IMR-90 (cell line): ENCODE data around the gene JMJD7. TPM values are rescaled to one million over a fixed set of nuclear protein-coding genes. Genes with fewer than 3 reads are reported as not detected.

Source experiments
- ATAC-seq: fragments of 200-7000 bp; cut with Tn5 transposase; 2 replicates; pipeline ENCODE4 v1.9.1; 2020; ENCODE audit warnings: low read depth, mild to moderate bottlenecking, moderate library complexity
- BruUV-seq: library from RNA; stranded (reverse); fragments of 400-500 nt; replicated peaks from 2 replicates; lab custom pipeline; 2021; lab: Mats Ljungman, UMichigan
- CTCF ChIA-PET: fragments of 300-600 bp; formaldehyde crosslinking; extraction: SDS; loops from one replicate; lab custom pipeline; 2021; ENCODE audit warnings: antibody characterized with exemption; lab: Yijun Ruan, JAX
- POLR2A ChIA-PET: fragments of 300-600 bp; sonication (Branson Sonifier 250); formaldehyde crosslinking; loops from one replicate; lab custom pipeline; 2022; ENCODE audit warnings: antibody characterized with exemption; ENCODE audit not compliant: unreplicated experiment; lab: Charles Lee
- DNase-seq: peaks from one replicate; pipeline ENCODE4 v3.0.0; 2013
- H2AFZ ChIP-seq: replicated peaks from 2 replicates; pipeline ENCODE3; 2013; ENCODE audit warnings: low read length, mild to moderate bottlenecking; ENCODE audit not compliant: poor library complexity
- H2AK5ac ChIP-seq: 2 replicates; pipeline ENCODE4 v1.6.1; 2013; ENCODE audit warnings: low read depth, low read length, inconsistent platforms
- H2AK9ac ChIP-seq: replicated peaks from 2 replicates; pipeline ENCODE3; 2013; ENCODE audit warnings: mild to moderate bottlenecking, low read depth, low read length, moderate library complexity; ENCODE audit not compliant: poor library complexity
- H2BK120ac ChIP-seq: 2 replicates; pipeline ENCODE4 v1.6.1; 2013; ENCODE audit warnings: low read depth, low read length, inconsistent platforms
- H2BK15ac ChIP-seq: 3 replicates; pipeline ENCODE4 v1.6.1; 2013; ENCODE audit warnings: low read depth, low read length, inconsistent platforms
- H2BK20ac ChIP-seq: 2 replicates; pipeline ENCODE4 v1.6.1; 2013; ENCODE audit warnings: low read depth, mild to moderate bottlenecking, inconsistent platforms, low read length, moderate library complexity
- H2BK5ac ChIP-seq: 2 replicates; pipeline ENCODE4 v1.6.1; 2013; ENCODE audit warnings: mild to moderate bottlenecking, low read depth, low read length, inconsistent platforms; ENCODE audit not compliant: poor library complexity, severe bottlenecking
- H3K14ac ChIP-seq: replicated peaks from 2 replicates; pipeline ENCODE4 v1.6.1; 2013; ENCODE audit warnings: low read depth, low read length, inconsistent platforms
- H3K18ac ChIP-seq: 2 replicates; pipeline ENCODE4 v1.6.1; 2013; ENCODE audit warnings: low read depth, low read length, control low read depth
- H3K23ac ChIP-seq: 2 replicates; pipeline ENCODE4 v1.6.1; 2013; ENCODE audit warnings: low read depth, low read length, inconsistent platforms
- H3K27ac ChIP-seq: 2 replicates; pipeline ENCODE4 v1.5.1; 2013; ENCODE audit warnings: mild to moderate bottlenecking, control low read depth, low read length; ENCODE audit not compliant: insufficient read depth
- H3K27me3 ChIP-seq: 2 replicates; pipeline ENCODE4 v1.6.1; 2013; ENCODE audit warnings: low read length; ENCODE audit not compliant: control insufficient read depth, insufficient read depth
- H3K36me3 ChIP-seq: 2 replicates; pipeline ENCODE4 v1.6.1; 2013; ENCODE audit warnings: low read length, mixed read lengths; ENCODE audit not compliant: control insufficient read depth, insufficient read depth
- H3K4ac ChIP-seq: 2 replicates; pipeline ENCODE4 v1.6.1; 2013; ENCODE audit warnings: low read depth, low read length, inconsistent platforms
- H3K4me1 ChIP-seq: 2 replicates; pipeline ENCODE4 v1.6.1; 2013; ENCODE audit warnings: low read length, mixed read lengths; ENCODE audit not compliant: control insufficient read depth, insufficient read depth
- H3K4me2 ChIP-seq: 2 replicates; pipeline ENCODE4 v1.6.1; 2013; ENCODE audit warnings: low read depth, mild to moderate bottlenecking, control low read depth, low read length, moderate library complexity
- H3K4me3 ChIP-seq: 2 replicates; pipeline ENCODE4 v1.5.1; 2013; ENCODE audit warnings: low read depth, mild to moderate bottlenecking, control low read depth, low read length, moderate library complexity; ENCODE audit not compliant: insufficient read depth
- H3K56ac ChIP-seq: 2 replicates; pipeline ENCODE4 v1.6.1; 2013; ENCODE audit warnings: low read length, inconsistent platforms; ENCODE audit not compliant: insufficient read depth; ENCODE audit errors: extremely low read depth
- H3K79me1 ChIP-seq, 2 experiments: 2 replicates each; pipeline ENCODE4 v1.6.1; 2013; ENCODE audit warnings: low read length in 2 of 2, inconsistent platforms in 1 of 2, low read depth in 1 of 2
- H3K9ac ChIP-seq: 2 replicates; pipeline ENCODE4 v1.6.1; 2013; ENCODE audit warnings: low read depth, low read length, control low read depth
- H3K9me1 ChIP-seq: 2 replicates; pipeline ENCODE4 v1.6.1; 2013; ENCODE audit warnings: low read length, inconsistent platforms; ENCODE audit not compliant: insufficient read depth
- H3K9me3 ChIP-seq: 2 replicates; pipeline ENCODE4 v1.6.1; 2013; ENCODE audit warnings: low read length; ENCODE audit not compliant: control insufficient read depth, insufficient read depth
- H4K20me1 ChIP-seq: 2 replicates; pipeline ENCODE4 v1.6.1; 2013; ENCODE audit warnings: low read length, inconsistent platforms; ENCODE audit not compliant: insufficient read depth
- H4K5ac ChIP-seq: 2 replicates; pipeline ENCODE4 v1.6.1; 2013; ENCODE audit warnings: mild to moderate bottlenecking, low read depth, low read length, control low read depth
- H4K8ac ChIP-seq, 2 experiments: 2 replicates each; pipeline ENCODE4 v1.6.1; 2013; ENCODE audit warnings: low read depth in 2 of 2, low read length in 2 of 2, control low read depth in 1 of 2, inconsistent platforms in 1 of 2
- H4K91ac ChIP-seq: 2 replicates; pipeline ENCODE4 v1.6.1; 2013; ENCODE audit warnings: low read depth, low read length, inconsistent platforms; ENCODE audit not compliant: insufficient read depth
- BHLHE40 ChIP-seq: fragments of 150-350 bp; IDR thresholded peaks from 2 replicates; pipeline ENCODE4 v1.6.1; 2016; ENCODE audit warnings: mild to moderate bottlenecking, low read depth, low read length
- CEBPB ChIP-seq: IDR thresholded peaks from 2 replicates; pipeline ENCODE4 v1.6.1; 2012; ENCODE audit warnings: low read depth, low read length, improper control_type of control experiment
- CHD1 ChIP-seq: IDR thresholded peaks from 2 replicates; pipeline ENCODE4 v1.6.1; 2012; ENCODE audit warnings: low read depth, low read length, improper control_type of control experiment
- CTCF ChIP-seq: conservative IDR thresholded peaks from 2 replicates; pipeline ENCODE4 v1.5.1; 2012; ENCODE audit warnings: mild to moderate bottlenecking, low read depth, low read length, improper control_type of control experiment
- ELK1 ChIP-seq: fragments of 150-350 bp; IDR thresholded peaks from 2 replicates; pipeline ENCODE4 v1.6.1; 2016; ENCODE audit warnings: low read depth, mild to moderate bottlenecking, low read length, moderate library complexity, borderline replicate concordance
- FOS ChIP-seq: fragments of 150-350 bp; IDR thresholded peaks from 2 replicates; pipeline ENCODE4 v1.6.1; 2016; ENCODE audit warnings: low read depth, low read length
- MAFK ChIP-seq: IDR thresholded peaks from 2 replicates; pipeline ENCODE4 v1.6.1; 2012; ENCODE audit warnings: low read depth, low read length, improper control_type of control experiment
- MAZ ChIP-seq: IDR thresholded peaks from 2 replicates; pipeline ENCODE4 v1.6.1; 2012; ENCODE audit warnings: low read depth, mild to moderate bottlenecking, low read length, improper control_type of control experiment, moderate library complexity, borderline replicate concordance
- MXI1 ChIP-seq: IDR thresholded peaks from 2 replicates; pipeline ENCODE4 v1.6.1; 2012; ENCODE audit warnings: low read depth, mild to moderate bottlenecking, low read length, moderate library complexity, borderline replicate concordance
- NFE2L2 ChIP-seq: fragments of 150-350 bp; IDR thresholded peaks from 2 replicates; pipeline ENCODE4 v1.6.1; 2016; ENCODE audit warnings: low read depth, mild to moderate bottlenecking, low read length
- POLR2A ChIP-seq: IDR thresholded peaks from 2 replicates; pipeline ENCODE4 v1.6.1; 2012; ENCODE audit warnings: mild to moderate bottlenecking, low read depth, low read length
- RAD21 ChIP-seq: IDR thresholded peaks from 2 replicates; pipeline ENCODE4 v1.6.1; 2012; ENCODE audit warnings: low read length, improper control_type of control experiment
- RCOR1 ChIP-seq: IDR thresholded peaks from 2 replicates; pipeline ENCODE4 v1.6.1; 2012; ENCODE audit warnings: mild to moderate bottlenecking, low read length, improper control_type of control experiment; ENCODE audit not compliant: insufficient replicate concordance
- RFX5 ChIP-seq: IDR thresholded peaks from 2 replicates; pipeline ENCODE4 v1.8.0; 2012; ENCODE audit warnings: low read depth, mild to moderate bottlenecking, low read length, moderate library complexity
- SMC3 ChIP-seq: fragments of 150-350 bp; IDR thresholded peaks from 2 replicates; pipeline ENCODE4 v1.6.1; 2016; ENCODE audit warnings: low read depth, mild to moderate bottlenecking, antibody characterized with exemption, low read length, moderate library complexity
- USF2 ChIP-seq: fragments of 150-350 bp; IDR thresholded peaks from 2 replicates; pipeline ENCODE4 v1.6.1; 2017; ENCODE audit warnings: mild to moderate bottlenecking, antibody characterized with exemption, low read length, low read depth
- WGBS, 2 experiments: methylation state at CpG; one replicate each; pipeline versions ENCODE4 v1.1.5 to v1.1.7; 2013; ENCODE audit warnings: missing lambda C conversion rate in 2 of 2; ENCODE audit not compliant: insufficient read length in 1 of 2; ENCODE audit errors: extremely low coverage in 2 of 2; 5-methylcytosine and 5-hydroxymethylcytosine counted together
- dilution Hi-C: fragments of 300-500 bp; cut with HindIII; formaldehyde crosslinking; loops from one replicate; pipeline ENCODE4 v1.14.3; 2018; ENCODE audit warnings: low sequenced_read_pairs; ENCODE audit not compliant: unreplicated experiment
- in situ Hi-C: fragments of 300-500 bp; cut with MboI; formaldehyde crosslinking; loops from 3 replicates; pipeline ENCODE4 v1.14.3; 2019; ENCODE audit warnings: low sequenced_read_pairs, inconsistent platforms, mixed read lengths
- intact Hi-C: fragments of 100-400 bp; cut with micrococcal nuclease; formaldehyde crosslinking; loops from 2 replicates; pipeline ENCODE4 v1.10.0; 2022
- polyA plus RNA-seq, 3 experiments: library from polyadenylated mRNA; depleted of rRNA; stranded (reverse); fragments of >200 nt; gene quantifications; 2 replicates each; pipeline ENCODE4 v1.2.3, GENCODE V29; 2012; ENCODE audit warnings: low replicate concordance in 1 of 3
- total RNA-seq: library from RNA; depleted of rRNA; stranded (reverse); fragments of >200 nt; gene quantifications from 2 replicates; pipeline ENCODE4 v1.2.3, GENCODE V29; 2012

The JMJD7 gene
- total and polyA plus RNA-seq, 2 of the 4 experiments (the other 2 are of a cell fraction) = 5.0 to 6.3 TPM

GRCh38 chr15:41825145-41825544 is 2.7 kb upstream of the JMJD7 start:
- H2BK20ac ChIP-seq = no peak overlapping the region
- no peak overlapping the region for H3K4me2 ChIP-seq
- peaks cover 2% of the 10 kb centered on the region; the same call in 1 of the 2 replicates for H3K4me1 ChIP-seq
- H2AK9ac ChIP-seq = no peak overlapping the region
- H4K20me1 ChIP-seq = no peaks in the 10 kb centered on the region; the same call in 1 of the 2 replicates
- no peak overlapping the region for H2AK5ac ChIP-seq
- no peak overlapping the region for H4K8ac ChIP-seq
- TF ChIP-seq CEBPB = no peak
- TF ChIP-seq BHLHE40 = no peak
- TF ChIP-seq RCOR1 = no peak
- no peak for TF ChIP-seq MAZ
- no peak for TF ChIP-seq CHD1
- no peak for TF ChIP-seq CTCF
- TF ChIP-seq RFX5 = no peak
- no peak for TF ChIP-seq MXI1
- no peak for TF ChIP-seq USF2
- TF ChIP-seq NFE2L2 = no peak
- no peak for TF ChIP-seq RAD21
- TF ChIP-seq SMC3 = no peak
- no peak for TF ChIP-seq ELK1
- no peak for TF ChIP-seq MAFK
- TF ChIP-seq FOS = no peak
- TF ChIP-seq POLR2A = no peak
- H3K79me1 ChIP-seq = peaks cover 15 to 18% of the 10 kb centered on the region in 2 experiments
- H3K23ac ChIP-seq = no peak overlapping the region
- no peak overlapping the region for H4K91ac ChIP-seq
- in situ Hi-C loops (no loop called here), dilution Hi-C loops (no loop called here), intact Hi-C loops (no loop called here)
- no peak overlapping the region for H3K4ac ChIP-seq
- H3K27me3 ChIP-seq = no peaks in the 10 kb centered on the region
- H3K36me3 ChIP-seq = peaks cover 50% of the 10 kb centered on the region
- no peak overlapping the region for H3K56ac ChIP-seq
- H3K27ac ChIP-seq = no peak overlapping the region
- no TSS peak for BruUV-seq
- no peak overlapping the region for H2BK120ac ChIP-seq
- no peak overlapping the region for H4K5ac ChIP-seq
- WGBS, 2 experiments = 90% methylated on average over 2 of the region's 10 CpGs; no CpG with 5 or more reads in 1 of the 2 experiments
- DNase-seq (no peak), ATAC-seq (no peak)
- no peak overlapping the region for H2AFZ ChIP-seq
- H3K4me3 ChIP-seq = no peak overlapping the region
- H2BK5ac ChIP-seq = no peak overlapping the region
- ChIA-PET CTCF (no interaction called here), POLR2A (no interaction called here)
- no peak overlapping the region for H3K9ac ChIP-seq
- H3K14ac ChIP-seq = no peak overlapping the region
- no peaks in the 10 kb centered on the region for H3K9me3 ChIP-seq
- H3K9me1 ChIP-seq = 0 out of 2 replicates have a peak, but pooled peaks cover 5% of the 10 kb centered on the region
- H2BK15ac ChIP-seq = no peak overlapping the region
- H3K18ac ChIP-seq = no peak overlapping the region
